ENCODE measurements around the gene RNF130.

DNA sequence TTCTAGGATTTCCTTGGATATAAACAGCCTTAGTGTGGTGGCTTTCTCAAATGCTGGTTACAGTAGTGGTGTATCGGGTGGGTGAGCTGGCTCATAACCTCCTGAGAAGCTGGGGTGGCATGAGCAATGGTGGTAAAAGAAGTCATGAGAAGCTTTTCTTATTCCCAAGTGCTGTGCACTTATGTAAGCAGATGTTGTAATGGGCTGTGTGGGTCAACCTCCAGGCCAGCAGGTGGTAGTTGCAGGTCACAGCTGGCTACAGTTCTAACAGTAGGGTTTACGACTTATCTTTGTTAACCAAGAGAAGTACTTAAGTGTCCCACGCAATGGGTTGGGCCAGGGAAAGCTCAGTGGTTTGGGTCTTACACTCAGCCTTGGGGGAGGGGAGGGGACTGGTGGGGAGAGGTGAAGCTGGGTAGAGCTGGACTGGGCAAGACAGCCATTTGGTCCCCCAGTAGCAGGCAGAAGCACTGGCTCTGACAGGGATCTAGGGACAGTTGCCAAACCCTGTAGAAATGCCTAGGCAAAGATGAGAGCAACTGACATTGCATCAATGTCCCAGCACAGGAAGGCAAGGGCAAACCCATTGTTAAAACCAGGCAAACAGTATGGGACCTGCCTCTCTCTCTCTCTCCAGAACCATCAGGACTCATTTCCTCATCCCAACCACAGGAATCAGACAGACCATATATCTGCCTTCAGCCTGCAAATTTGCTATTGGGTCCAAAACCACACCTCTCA, 76.8 kb downstream of the RNF130 start:
- TF ChIP-seq, protein P1, sequence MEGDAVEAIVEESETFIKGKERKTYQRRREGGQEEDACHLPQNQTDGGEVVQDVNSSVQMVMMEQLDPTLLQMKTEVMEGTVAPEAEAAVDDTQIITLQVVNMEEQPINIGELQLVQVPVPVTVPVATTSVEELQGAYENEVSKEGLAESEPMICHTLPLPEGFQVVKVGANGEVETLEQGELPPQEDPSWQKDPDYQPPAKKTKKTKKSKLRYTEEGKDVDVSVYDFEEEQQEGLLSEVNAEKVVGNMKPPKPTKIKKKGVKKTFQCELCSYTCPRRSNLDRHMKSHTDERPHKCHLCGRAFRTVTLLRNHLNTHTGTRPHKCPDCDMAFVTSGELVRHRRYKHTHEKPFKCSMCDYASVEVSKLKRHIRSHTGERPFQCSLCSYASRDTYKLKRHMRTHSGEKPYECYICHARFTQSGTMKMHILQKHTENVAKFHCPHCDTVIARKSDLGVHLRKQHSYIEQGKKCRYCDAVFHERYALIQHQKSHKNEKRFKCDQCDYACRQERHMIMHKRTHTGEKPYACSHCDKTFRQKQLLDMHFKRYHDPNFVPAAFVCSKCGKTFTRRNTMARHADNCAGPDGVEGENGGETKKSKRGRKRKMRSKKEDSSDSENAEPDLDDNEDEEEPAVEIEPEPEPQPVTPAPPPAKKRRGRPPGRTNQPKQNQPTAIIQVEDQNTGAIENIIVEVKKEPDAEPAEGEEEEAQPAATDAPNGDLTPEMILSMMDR (conservative IDR thresholded peaks at IDR 0.05 in 1 of 2, IDR thresholded peaks at IDR 0.05 in 1 of 2; ENCODE audit: extremely low read depth in 1 of 2, insufficient read depth in 1 of 2, low read depth in 1 of 2, low read length in 2 of 2), result no peak
- TF ChIP-seq EZH2 (IDR thresholded peaks at IDR 0.05; ENCODE audit: borderline replicate concordance, low read length), result no peak

Data from mammary epithelial cell (primary cell).